ENCODE data around the gene RPS6KA3. TPM values are rescaled to one million over a fixed set of nuclear protein-coding genes. Genes with fewer than 3 reads are reported as not detected.
A peak's percentile ranks its signal among the peaks of the same experiment; 100 is the strongest.
"Not testable (repeated sequence)": the region's sequence is repeated elsewhere in the genome, so short reads cannot be mapped to it uniquely, and the experiment has no call there.

RPS6KA3 gene
- total RNA-seq, 1 experiment from 2014 or later = 31.9 TPM

GRCh38 chrX:20130357-20130756, 136.4 kb downstream of the RPS6KA3 start:
- BruUV-seq (replicated peaks) = no TSS peak
- no peaks in the 10 kb centered on the region for H3K9me3 Mint-ChIP-seq (ENCODE audit: unreplicated experiment)
- intact Hi-C loops (cut with micrococcal nuclease) = no loop called here
- CTCF ChIA-PET = interaction anchor here (0.6 to 5.0 kb wide), 3 partner anchors 225 to 1734 kb away, joined by 3 to 18 read pairs (median 4); no protein-coding TSS in a partner anchor
- TF ChIP-seq, protein P1, sequence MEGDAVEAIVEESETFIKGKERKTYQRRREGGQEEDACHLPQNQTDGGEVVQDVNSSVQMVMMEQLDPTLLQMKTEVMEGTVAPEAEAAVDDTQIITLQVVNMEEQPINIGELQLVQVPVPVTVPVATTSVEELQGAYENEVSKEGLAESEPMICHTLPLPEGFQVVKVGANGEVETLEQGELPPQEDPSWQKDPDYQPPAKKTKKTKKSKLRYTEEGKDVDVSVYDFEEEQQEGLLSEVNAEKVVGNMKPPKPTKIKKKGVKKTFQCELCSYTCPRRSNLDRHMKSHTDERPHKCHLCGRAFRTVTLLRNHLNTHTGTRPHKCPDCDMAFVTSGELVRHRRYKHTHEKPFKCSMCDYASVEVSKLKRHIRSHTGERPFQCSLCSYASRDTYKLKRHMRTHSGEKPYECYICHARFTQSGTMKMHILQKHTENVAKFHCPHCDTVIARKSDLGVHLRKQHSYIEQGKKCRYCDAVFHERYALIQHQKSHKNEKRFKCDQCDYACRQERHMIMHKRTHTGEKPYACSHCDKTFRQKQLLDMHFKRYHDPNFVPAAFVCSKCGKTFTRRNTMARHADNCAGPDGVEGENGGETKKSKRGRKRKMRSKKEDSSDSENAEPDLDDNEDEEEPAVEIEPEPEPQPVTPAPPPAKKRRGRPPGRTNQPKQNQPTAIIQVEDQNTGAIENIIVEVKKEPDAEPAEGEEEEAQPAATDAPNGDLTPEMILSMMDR (IDR thresholded peaks at IDR 0.05; ENCODE audit: unreplicated experiment) = no peak
- H3K4me3 Mint-ChIP-seq (ENCODE audit: unreplicated experiment) = no peak overlapping the region
- H3K27ac Mint-ChIP-seq (ENCODE audit: low read depth, unreplicated experiment) = no peak overlapping the region
- H3K36me3 Mint-ChIP-seq (ENCODE audit: insufficient read depth, unreplicated experiment) = peaks cover 74% of the 10 kb centered on the region
- H3K4me1 Mint-ChIP-seq (ENCODE audit: insufficient read depth, unreplicated experiment) = peaks cover 14% of the 10 kb centered on the region
- no peaks in the 10 kb centered on the region for H3K27me3 Mint-ChIP-seq (ENCODE audit: insufficient read depth, unreplicated experiment)
- no peak for DNase-seq (ENCODE audit: unreplicated experiment)
- POLR2A ChIA-PET = interaction anchor here (4.9 kb wide), 1 partner anchor 10 kb away, joined by 47 read pairs; the partner anchor contains the start of gene EIF1AX

- H3K27ac Mint-ChIP-seq (ENCODE audit: low read depth, unreplicated experiment) = peak overlapping the region; percentile 39
- no peaks in the 10 kb centered on the region for H3K9me3 Mint-ChIP-seq (ENCODE audit: unreplicated experiment)
- no peak overlapping the region for H3K4me3 Mint-ChIP-seq (ENCODE audit: unreplicated experiment)
- peaks cover 74% of the 10 kb centered on the region for H3K36me3 Mint-ChIP-seq (ENCODE audit: insufficient read depth, unreplicated experiment)
- intact Hi-C loops (cut with micrococcal nuclease) = loop anchor here (10.0 kb wide), 1 partner anchor 535 kb away; no protein-coding TSS in a partner anchor
- H3K4me1 Mint-ChIP-seq (ENCODE audit: insufficient read depth, unreplicated experiment) = peaks cover 14% of the 10 kb centered on the region
- TF ChIP-seq, protein P1 (IDR thresholded peaks at IDR 0.05; ENCODE audit: unreplicated experiment) = no peak
- no peaks in the 10 kb centered on the region for H3K27me3 Mint-ChIP-seq (ENCODE audit: insufficient read depth, unreplicated experiment)
- BruUV-seq (replicated peaks) = no TSS peak
- ChIA-PET POLR2A (interaction anchor here (1.6 to 4.9 kb wide), 2 partner anchors 11 to 541 kb away, joined by 3 to 47 read pairs; partner anchors contain the start of gene EIF1AX), CTCF (interaction anchor here (0.5 to 5.0 kb wide), 6 partner anchors 9 to 225 kb away, joined by 4 to 18 read pairs (median 4); no protein-coding TSS in a partner anchor)
- DNase-seq (ENCODE audit: unreplicated experiment) = no peak
Measured at GRCh38 chrX:20129547-20129946, 137.2 kb downstream of the RPS6KA3 start.

- ChIA-PET CTCF (interaction anchor here (0.7 to 5.0 kb wide), 6 partner anchors 9 to 224 kb away, joined by 3 to 18 read pairs (median 5); no protein-coding TSS in a partner anchor), POLR2A (interaction anchor here (0.6 to 4.9 kb wide), 4 partner anchors 10 to 581 kb away, joined by 3 to 47 read pairs (median 4); partner anchors contain the start of gene EIF1AX)
- TF ChIP-seq, protein P1 (IDR thresholded peaks at IDR 0.05; ENCODE audit: unreplicated experiment) = no peak
- BruUV-seq (replicated peaks) = no TSS peak
- intact Hi-C loops (cut with micrococcal nuclease) = loop anchor here (10.0 kb wide), 1 partner anchor 534 kb away; no protein-coding TSS in a partner anchor
- peak; percentile 39 for DNase-seq (ENCODE audit: unreplicated experiment)
- Mint-ChIP-seq H3K27ac (ENCODE audit: low read depth, unreplicated experiment) (no peak overlapping the region), H3K27me3 (ENCODE audit: insufficient read depth, unreplicated experiment) (no peaks in the 10 kb centered on the region), H3K4me3 (ENCODE audit: unreplicated experiment) (no peak overlapping the region), H3K4me1 (ENCODE audit: insufficient read depth, unreplicated experiment) (peaks cover 14% of the 10 kb centered on the region), H3K36me3 (ENCODE audit: insufficient read depth, unreplicated experiment) (peaks cover 73% of the 10 kb centered on the region), H3K9me3 (ENCODE audit: unreplicated experiment) (no peaks in the 10 kb centered on the region)
Measured at GRCh38 chrX:20128670-20129069, 138.0 kb downstream of the RPS6KA3 start.

DNA sequence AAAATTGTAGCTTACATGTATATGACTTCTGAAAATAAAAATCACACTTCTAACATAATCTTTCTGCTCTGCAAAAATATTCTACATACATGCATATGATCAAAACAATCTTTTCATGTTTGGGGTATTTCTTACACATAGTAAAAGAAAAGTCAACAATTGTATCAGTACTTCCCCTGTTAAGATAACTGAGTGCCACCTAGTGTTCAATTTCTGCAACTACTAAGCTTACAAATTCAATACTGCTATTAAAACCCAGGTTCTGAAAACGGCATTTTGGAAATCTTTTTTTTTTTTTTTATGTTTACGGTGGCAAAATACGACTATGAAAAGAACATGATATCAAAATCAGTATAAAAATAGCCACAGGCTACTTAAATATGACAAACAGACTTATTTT, 139.3 kb downstream of the RPS6KA3 start:
- Mint-ChIP-seq H3K4me1 (ENCODE audit: insufficient read depth, unreplicated experiment) (peaks cover 14% of the 10 kb centered on the region), H3K36me3 (ENCODE audit: insufficient read depth, unreplicated experiment) (peaks cover 70% of the 10 kb centered on the region)
- CTCF ChIA-PET = interaction anchor here (2.1 to 5.0 kb wide), 2 partner anchors 12 to 222 kb away, joined by 8 to 18 read pairs; no protein-coding TSS in a partner anchor
- intact Hi-C loops (cut with micrococcal nuclease) = loop anchor here (10.0 kb wide), 1 partner anchor 533 kb away; no protein-coding TSS in a partner anchor
- DNase-seq (ENCODE audit: unreplicated experiment); H3K9me3 Mint-ChIP-seq (ENCODE audit: unreplicated experiment); H3K27me3 Mint-ChIP-seq (ENCODE audit: insufficient read depth, unreplicated experiment); POLR2A ChIA-PET; H3K27ac Mint-ChIP-seq (ENCODE audit: low read depth, unreplicated experiment); H3K4me3 Mint-ChIP-seq (ENCODE audit: unreplicated experiment): not testable (repeated sequence)
- BruUV-seq (replicated peaks) = TSS peak; percentile 48
- TF ChIP-seq, protein P1 (IDR thresholded peaks at IDR 0.05; ENCODE audit: unreplicated experiment) = peak; percentile 27

DNA sequence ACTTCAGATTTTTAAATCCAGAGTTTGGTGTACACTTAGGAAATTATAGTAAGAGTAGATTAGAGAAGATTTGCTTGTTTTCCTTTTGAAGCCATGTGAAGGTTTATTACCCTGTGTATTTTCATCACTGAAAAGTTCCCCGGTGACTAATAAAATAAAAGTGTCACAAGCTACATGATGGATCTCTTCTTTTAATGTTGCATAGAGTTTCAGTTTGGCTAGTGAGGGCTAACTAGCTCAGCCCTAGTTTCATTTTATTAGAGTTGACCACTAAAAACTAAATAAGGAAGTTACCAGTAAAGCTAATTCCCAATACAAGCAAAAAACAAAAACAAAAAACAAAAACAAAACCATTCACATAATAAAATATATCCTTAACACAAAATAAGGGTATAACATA, 139.9 kb downstream of the RPS6KA3 start:
- H3K4me1 Mint-ChIP-seq (ENCODE audit: insufficient read depth, unreplicated experiment) = peaks cover 14% of the 10 kb centered on the region
- CTCF ChIA-PET; H3K27ac Mint-ChIP-seq (ENCODE audit: low read depth, unreplicated experiment); H3K9me3 Mint-ChIP-seq (ENCODE audit: unreplicated experiment); DNase-seq (ENCODE audit: unreplicated experiment); POLR2A ChIA-PET; H3K27me3 Mint-ChIP-seq (ENCODE audit: insufficient read depth, unreplicated experiment); H3K4me3 Mint-ChIP-seq (ENCODE audit: unreplicated experiment); BruUV-seq (replicated peaks): not testable (repeated sequence)
- peaks cover 64% of the 10 kb centered on the region for H3K36me3 Mint-ChIP-seq (ENCODE audit: insufficient read depth, unreplicated experiment)
- intact Hi-C loops (cut with micrococcal nuclease) = loop anchor here (10.0 kb wide), 1 partner anchor 532 kb away; no protein-coding TSS in a partner anchor

All from MCF 10A (cell line).